Stimulated activated CD4-positive, alpha-beta T cell treated with anti-CD3 and anti-CD28 coated beads, Interleukin-4, amount 100 ng/mL, for 4 hours (primary cell): ENCODE measurements around the gene SYT9.

Experiments used
- DNase-seq, 2 experiments: peaks; one replicate each; pipeline ENCODE4 v3.0.0-alpha.2; 2020

The SYT9 gene

GRCh38 chr11:7484645-7485044 lies 232.9 kb downstream of the SYT9 start:
- DNase-seq, result no peak

DNA sequence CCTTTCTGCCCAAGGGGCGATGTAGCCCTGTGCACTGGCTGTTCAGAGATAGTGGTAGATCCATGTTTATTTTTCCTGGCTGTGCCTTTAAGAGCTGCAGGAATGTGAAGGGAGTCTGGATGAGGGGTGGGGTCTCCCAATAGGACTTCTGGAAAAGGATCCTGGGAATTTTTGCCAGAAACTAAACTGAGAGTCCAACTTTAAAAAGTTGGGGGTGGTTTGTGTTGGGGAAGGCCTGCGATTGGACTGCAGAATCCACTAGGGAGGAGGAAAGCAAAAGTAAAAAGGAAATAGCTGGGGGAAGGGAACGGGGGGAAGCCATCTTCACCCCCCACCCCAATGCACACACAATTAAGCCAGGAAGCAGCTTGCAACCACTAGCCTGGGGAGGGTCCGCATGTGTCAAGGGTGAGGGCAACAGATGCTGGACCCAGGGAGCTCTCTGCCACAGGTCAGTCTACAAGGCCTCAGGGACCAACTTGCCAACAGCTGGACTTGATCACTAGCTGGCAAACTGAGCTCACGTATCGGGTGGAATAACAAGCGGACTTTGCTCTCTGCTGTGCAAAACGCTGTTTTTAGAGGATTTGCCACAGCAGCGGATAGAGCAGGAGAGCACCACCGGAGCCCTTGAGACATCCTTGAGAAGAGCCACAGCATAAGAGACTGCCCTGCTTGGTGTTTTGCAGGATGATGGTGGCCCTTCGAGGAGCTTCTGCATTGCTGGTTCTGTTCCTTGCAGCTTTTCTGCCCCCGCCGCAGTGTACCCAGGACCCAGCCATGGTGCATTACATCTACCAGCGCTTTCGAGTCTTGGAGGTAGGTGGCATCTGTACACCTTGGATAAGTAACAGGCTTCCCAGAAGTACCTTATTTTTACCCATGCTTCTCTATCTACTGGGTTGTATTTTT lies 233.7 kb downstream of the SYT9 start, which contains the start of gene OLFML1:
Gene OLFML1, plus strand, starts transcription at position 321 of the 912 bp plus-strand sequence. Its CDS starts 370 bp downstream, at position 691.
- no peak for DNase-seq

- DNase-seq, result no peak
Measured at GRCh38 chr11:7486098-7486780, 234.5 kb downstream of the SYT9 start.

GRCh38 chr11:7486781-7487140 lies 235.1 kb downstream of the SYT9 start:
- no peak for DNase-seq

DNA sequence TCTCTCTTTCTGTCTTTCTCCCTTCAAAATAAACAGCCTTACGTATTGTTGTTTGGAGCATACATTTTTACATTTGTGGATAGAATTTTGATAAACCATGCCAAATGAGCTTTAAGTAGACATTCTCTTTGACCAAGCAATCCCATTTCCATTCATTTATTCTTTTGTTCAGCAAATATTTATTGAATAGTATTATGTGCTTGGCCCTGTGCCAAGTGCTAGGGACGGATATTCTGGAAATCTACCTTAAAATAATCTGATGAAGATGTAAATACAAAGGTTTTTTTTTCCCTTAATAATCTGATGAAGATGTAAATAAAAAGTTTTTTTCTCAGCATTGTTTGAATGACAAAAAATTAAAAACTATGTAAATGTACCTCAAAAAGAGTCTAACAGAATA lies 235.7 kb downstream of the SYT9 start:
- no peak for DNase-seq

- no peak for DNase-seq
Measured at GRCh38 chr11:7488681-7489080, 237.0 kb downstream of the SYT9 start.

DNA sequence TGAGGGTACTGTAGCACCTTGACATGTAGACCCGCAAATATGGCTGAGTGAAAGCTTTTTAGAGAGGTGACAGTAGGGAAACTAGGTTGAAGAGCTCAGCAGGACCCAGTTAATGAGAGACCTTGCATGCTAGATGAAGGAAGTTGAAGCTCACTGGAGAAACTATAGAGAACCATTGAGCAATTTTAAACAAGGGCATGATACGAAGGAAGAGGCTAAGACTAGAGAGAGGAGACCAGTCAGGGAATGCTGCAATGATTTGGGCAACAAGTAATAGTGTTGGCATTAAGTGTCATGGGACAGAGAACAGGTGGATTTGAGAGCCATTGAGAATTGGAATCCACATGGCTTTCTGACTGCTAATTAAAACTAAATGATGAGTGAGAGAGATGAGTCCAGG lies 237.7 kb downstream of the SYT9 start:
- DNase-seq, result no peak

DNA sequence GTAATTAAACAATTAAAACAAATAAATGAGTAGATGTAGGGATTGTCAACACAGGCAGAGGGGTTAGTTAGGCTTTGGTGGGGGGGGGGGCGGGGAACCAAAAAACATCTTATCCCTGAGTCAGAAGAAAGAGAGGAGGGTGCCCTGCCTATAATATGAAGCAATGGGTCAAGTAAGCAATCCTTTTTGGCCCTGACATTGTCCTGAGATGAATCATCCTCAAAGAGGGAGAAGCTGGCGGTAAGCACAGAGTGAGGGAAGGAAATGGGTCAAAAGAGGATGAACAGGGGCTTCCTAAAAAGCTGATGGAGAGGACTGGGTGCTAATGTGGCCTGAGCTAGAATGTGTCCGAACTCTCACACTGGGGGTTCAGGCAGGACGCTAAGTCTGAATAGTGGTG lies 238.3 kb downstream of the SYT9 start:
- DNase-seq, result no peak

DNA sequence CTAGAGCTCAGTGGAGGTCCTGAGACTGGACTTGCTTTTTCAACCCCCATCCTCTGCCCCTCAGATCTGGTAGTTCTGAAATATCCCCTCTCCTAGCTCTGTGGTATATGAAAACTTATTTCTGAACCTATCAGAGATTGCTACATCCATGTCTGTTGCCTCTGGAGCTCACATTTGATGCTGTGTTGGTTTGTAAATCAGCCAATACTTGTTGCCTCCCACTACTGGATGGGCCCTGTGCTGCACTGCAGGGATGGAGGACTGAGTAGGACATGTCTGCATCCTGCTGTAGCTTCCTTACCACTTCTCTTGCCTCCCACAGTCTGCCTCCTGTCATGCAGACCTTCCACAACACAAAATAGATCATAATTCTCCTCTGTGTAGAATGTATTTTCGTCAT lies 238.8 kb downstream of the SYT9 start:
- DNase-seq, result no peak

- no peak for DNase-seq
Measured at GRCh38 chr11:7492253-7492652, 240.5 kb downstream of the SYT9 start.

DNA sequence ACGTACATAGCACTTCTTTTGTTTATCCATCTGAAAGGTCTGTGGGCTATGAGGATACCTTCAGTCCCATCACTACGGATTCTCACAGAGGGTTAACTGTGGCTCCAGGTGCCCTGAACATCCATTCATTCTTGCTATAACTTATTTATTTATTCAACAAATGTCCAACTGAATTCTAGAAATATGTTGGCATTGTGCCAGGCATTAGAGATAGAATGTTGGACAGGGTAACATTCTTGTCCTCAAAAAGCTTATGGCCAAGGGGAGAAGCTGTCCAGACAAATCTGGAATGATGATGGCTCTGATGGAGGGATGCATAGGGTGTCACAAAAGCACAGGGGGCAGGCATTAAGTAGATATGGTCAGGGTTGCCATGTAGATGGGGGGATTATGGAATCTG lies 242.0 kb downstream of the SYT9 start:
- DNase-seq, result no peak

DNA sequence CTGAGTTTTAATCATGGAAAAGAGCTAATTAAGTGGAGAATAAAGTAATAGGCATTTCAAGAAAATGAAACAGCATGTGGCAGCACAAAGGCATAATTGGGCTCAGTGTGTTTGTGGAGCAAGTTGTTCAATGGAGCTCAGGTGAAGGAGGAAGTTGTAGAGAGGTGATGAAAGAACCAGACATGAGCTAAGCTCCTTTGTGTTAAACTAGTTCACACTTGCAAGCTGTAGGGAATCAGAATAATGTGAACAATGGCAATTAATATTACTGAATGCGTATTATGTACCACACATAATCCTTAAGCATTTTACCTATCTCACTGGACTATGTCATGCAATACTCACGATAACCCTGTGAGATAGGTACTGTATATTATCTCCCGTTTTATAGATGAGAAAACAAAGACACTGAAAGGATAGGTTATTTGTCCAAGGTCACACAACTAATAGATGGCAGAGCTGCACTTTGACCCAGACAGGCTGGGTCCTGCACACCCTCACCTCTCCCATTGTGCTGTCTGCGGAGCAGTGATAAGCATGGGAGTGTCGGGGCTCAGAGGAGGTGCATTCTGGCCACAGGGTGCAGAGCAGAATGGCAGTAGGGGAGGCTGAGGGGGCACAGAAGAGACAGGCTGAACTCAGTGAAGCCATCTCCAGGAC lies 242.5 kb downstream of the SYT9 start:
- DNase-seq, result no peak

GRCh38 chr11:7495882-7496551 lies 244.3 kb downstream of the SYT9 start:
- DNase-seq, result no peak

DNA sequence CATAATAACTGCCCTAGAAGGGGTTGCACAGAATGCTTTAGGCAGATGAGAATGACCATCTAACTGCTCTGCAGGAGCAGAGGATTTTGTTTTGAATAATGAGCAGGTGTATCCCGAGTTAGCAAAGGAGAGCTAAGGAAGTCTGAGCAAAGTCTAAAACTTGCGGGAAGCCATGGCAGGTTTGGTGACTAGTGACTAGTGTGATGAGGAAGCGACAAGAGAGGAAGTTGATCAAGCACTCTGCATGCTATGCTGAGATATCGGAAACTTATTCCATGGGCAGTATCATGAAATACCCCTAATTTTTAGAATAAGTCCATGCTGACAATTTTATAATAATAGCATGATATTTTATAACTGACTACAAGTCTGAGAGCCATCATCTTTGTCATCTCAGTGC lies 246.5 kb downstream of the SYT9 start:
- DNase-seq, result no peak

DNA sequence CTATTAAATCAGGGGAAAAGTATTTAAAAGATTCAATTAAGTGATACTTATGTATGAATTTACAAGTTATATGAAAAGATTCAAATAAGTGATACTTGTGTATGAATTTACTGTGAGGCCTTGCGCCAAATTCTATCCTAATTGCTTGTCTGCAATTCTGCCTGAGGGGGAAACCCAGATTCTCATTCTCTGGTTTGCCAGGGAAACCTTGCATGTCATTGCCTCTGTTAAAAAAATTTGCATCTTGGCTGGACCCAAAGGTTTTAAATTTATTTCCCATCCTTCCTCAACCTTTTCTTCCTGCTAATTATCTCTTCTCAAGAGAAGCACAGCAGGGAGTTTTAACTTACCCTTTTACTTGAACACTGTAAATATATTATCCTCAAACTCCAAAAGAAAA lies 247.4 kb downstream of the SYT9 start:
- no peak for DNase-seq

DNA sequence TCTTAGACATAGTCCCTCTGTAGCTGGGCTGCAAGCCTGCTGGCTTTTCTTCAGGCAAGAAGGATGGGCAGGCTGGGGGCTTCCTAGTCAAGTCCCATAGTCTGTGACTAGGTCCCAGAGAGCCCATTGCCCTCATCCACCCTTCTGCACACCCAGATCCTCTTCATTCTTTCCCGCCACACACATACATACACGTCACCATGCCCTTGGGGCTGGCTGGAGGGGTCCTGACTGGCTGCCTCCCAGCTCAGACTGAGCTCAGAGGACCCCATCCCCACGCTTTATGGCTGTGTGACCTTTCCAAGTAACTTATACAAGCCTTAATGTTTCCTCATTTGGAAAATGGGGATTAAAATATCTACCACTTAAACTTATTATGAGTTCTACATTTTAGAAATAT lies 248.5 kb downstream of the SYT9 start:
- no peak for DNase-seq

- DNase-seq, result no peak
Measured at GRCh38 chr11:7501251-7501650, 249.5 kb downstream of the SYT9 start.

DNA sequence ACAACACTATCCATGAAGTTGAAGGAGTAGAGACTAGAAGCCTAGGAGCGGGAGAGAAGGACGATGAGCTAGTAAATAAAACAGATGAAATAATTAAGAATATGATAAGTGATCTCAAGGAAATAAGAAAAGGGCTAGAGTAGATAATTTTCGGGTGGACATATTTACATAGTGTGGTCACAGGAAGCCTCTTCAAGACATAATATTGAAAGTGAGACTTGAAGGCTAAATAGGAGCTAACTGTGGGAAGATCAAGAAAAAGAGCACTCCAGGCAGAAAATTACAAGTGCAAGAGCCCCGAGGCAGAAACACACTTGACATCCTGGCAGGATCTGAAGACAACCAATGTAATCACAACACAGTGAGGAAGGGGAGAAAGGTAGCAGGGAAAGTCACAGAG lies 250.2 kb downstream of the SYT9 start:
- no peak for DNase-seq

DNA sequence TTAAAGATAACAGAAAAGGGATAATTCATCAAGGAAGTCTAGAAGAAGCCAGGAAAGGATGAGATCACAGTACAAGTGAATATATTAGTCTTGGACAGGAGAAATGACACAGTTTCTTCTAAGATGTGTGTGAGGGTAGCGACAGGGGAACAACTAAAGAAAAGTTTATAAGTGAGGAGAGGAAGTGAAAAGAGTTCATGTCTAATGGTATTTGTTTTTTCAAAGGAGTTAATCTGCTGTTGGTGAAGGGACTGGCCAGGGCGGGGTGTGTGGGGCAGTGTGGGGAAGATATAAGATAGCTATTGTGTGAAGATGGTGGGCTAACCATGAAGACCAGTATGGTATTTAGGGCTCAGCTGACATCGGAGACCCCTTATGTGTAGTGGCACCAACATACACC lies 254.5 kb downstream of the SYT9 start:
- no peak for DNase-seq

- DNase-seq, result no peak
Measured at GRCh38 chr11:7508087-7508486, 256.4 kb downstream of the SYT9 start.

GRCh38 chr11:7509966-7510365 lies 258.3 kb downstream of the SYT9 start:
- no peak for DNase-seq

DNA sequence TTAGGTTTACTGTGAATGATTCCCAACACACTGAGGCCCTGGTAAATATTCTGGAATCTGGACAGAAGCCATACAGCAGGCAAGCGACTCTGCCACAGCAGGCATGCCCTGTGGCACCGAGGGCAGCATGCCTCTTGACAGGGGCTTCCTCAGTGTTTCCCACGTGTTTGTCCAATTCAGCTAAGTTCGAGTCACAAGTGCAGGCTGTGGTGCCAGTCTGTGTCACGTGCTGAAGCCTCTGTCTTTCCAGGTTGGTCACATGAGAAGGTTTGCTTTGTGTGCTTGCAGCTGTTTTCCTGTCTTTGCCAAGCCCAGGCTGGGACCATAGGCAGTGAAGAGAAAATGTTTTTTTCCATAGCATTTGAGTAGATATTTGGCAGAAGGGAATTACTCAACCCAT lies 259.7 kb downstream of the SYT9 start:
- no peak for DNase-seq

GRCh38 chr11:7512525-7513233 lies 261.0 kb downstream of the SYT9 start:
- no peak for DNase-seq
